GM12878 (cell line): Measurements from ENCODE around the gene PSMD14. TPM values are rescaled to one million over a fixed set of nuclear protein-coding genes. Genes with fewer than 3 reads are reported as not detected.

Experiments
- MEF2B ChIP-seq: fragments of 450-650 bp; IDR thresholded peaks from 2 replicates; pipeline ENCODE4 v1.6.1; 2018; ENCODE audit warnings: mild to moderate bottlenecking, moderate library complexity; ENCODE audit not compliant: partially characterized antibody, poor library complexity, severe bottlenecking
- NFYB ChIP-seq: IDR thresholded peaks from 2 replicates; pipeline ENCODE4 v1.6.1; 2011; ENCODE audit warnings: low read depth, mild to moderate bottlenecking, low read length, improper control_type of control experiment, moderate library complexity; ENCODE audit not compliant: insufficient read depth
- POLR2A ChIP-seq: IDR thresholded peaks from 2 replicates; pipeline ENCODE4 v1.6.1; 2011; ENCODE audit warnings: low read depth, mild to moderate bottlenecking, low read length
- RAD51 ChIP-seq: fragments of 450-650 bp; IDR thresholded peaks from 2 replicates; pipeline ENCODE4 v1.6.1; 2016; ENCODE audit warnings: moderate library complexity, mild to moderate bottlenecking, inconsistent platforms
- SIX5 ChIP-seq: IDR thresholded peaks from 2 replicates; pipeline ENCODE4 v1.6.1; 2011; ENCODE audit warnings: mild to moderate bottlenecking, low read depth, low read length, moderate library complexity; ENCODE audit not compliant: severe bottlenecking
- SMAD1 ChIP-seq: fragments of 450-650 bp; IDR thresholded peaks from 2 replicates; pipeline ENCODE4 v1.6.1; 2018; ENCODE audit warnings: mild to moderate bottlenecking, low read depth; ENCODE audit not compliant: partially characterized antibody
- SMARCA5 ChIP-seq: fragments of 450-650 bp; IDR thresholded peaks from 2 replicates; pipeline ENCODE4 v1.6.1; 2017; ENCODE audit warnings: mild to moderate bottlenecking
- SREBF2 ChIP-seq: IDR thresholded peaks from 2 replicates; pipeline ENCODE4 v1.6.1; 2012; ENCODE audit warnings: mild to moderate bottlenecking, low read length
- ZNF274 ChIP-seq: IDR thresholded peaks from one replicate; pipeline ENCODE4 v1.8.0; 2011; ENCODE audit not compliant: insufficient read length, insufficient read depth
- polyA plus RNA-seq, 11 experiments: library from polyadenylated mRNA; depleted of rRNA in 4 of 11; unstranded in 6 of 11; stranded (reverse) in 5 of 11; fragments of >200 nt; fragmentation: Nextera tagmentation in 4 of 11; fragmentation: Illumina TruSeq in 1 of 11; extraction: Ambion mirVana in 4 of 11; extraction: Trizol in 1 of 11; gene quantifications; 1 replicate in 1 of 11; 2 replicates in 10 of 11; pipeline versions ENCODE4 v1.2.1 to v1.2.3, GENCODE V29; 2011 to 2016; ENCODE audit warnings: inconsistent platforms in 2 of 11, missing spikeins in 2 of 11, low read depth in 1 of 11
- total RNA-seq, 4 experiments: library from RNA; depleted of rRNA in 3 of 4; stranded (reverse); fragments of >200 nt in 3 of 4; fragmentation: Illumina TruSeq in 1 of 4; extraction: Trizol in 1 of 4; gene quantifications; 2 replicates each; pipeline versions ENCODE4 v1.2.1 to v1.2.3, GENCODE V29; 2013 to 2021
- TF ChIP-seq, protein P1 (sequence below): IDR thresholded peaks from 2 replicates; pipeline ENCODE4 v1.6.1; 2012; ENCODE audit warnings: mild to moderate bottlenecking, low read depth, low read length
- TF ChIP-seq, protein P2 (sequence below): fragments of 450-650 bp; conservative IDR thresholded peaks from 2 replicates; pipeline ENCODE4 v1.6.1; 2017; ENCODE audit warnings: mild to moderate bottlenecking, moderate library complexity
- TF ChIP-seq, protein P3 (sequence below): fragments of 450-650 bp; IDR thresholded peaks from 2 replicates; pipeline ENCODE4 v1.6.1; 2017; ENCODE audit warnings: mild to moderate bottlenecking, moderate library complexity

PSMD14 gene
- total and polyA plus RNA-seq, 10 of the 15 experiments (the other 5 are each of a cell fraction or from before 2014, with no cell fraction given) = 70.5 to 253 (median 127) TPM

DNA sequence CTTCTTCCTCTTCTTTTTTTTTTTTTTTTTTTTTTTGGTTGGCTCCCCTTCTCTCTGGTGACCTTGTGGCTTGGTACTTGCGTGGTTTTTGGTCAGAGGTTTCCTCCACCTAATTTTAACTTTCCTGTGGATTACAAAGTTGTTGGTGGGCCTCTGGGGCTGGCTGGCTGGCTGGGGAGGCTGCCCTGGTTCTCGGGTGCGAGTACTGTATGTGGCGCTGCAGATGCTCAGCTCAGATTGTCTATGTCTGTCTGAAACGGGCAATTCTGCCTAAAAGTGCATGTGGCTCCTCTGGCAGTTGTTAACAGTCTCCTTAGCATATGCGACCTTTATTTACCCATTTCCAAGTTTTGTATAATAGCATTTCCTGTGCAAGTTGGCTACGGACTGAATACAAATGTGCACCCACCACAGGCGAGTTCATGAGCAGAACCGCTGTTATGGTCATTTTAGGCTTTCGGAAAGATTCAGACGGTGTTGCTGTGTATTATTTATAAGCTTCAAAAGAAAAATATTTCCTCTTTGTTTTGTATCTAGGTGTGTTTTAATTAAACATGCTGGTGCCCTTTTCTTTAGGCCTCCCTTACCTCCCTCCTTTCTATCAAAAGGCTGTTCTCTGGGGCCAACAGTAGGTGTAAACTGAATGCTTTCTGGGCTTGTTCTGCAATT lies 112.3 kb downstream of the PSMD14 start (continued):
- TF ChIP-seq, protein P1, sequence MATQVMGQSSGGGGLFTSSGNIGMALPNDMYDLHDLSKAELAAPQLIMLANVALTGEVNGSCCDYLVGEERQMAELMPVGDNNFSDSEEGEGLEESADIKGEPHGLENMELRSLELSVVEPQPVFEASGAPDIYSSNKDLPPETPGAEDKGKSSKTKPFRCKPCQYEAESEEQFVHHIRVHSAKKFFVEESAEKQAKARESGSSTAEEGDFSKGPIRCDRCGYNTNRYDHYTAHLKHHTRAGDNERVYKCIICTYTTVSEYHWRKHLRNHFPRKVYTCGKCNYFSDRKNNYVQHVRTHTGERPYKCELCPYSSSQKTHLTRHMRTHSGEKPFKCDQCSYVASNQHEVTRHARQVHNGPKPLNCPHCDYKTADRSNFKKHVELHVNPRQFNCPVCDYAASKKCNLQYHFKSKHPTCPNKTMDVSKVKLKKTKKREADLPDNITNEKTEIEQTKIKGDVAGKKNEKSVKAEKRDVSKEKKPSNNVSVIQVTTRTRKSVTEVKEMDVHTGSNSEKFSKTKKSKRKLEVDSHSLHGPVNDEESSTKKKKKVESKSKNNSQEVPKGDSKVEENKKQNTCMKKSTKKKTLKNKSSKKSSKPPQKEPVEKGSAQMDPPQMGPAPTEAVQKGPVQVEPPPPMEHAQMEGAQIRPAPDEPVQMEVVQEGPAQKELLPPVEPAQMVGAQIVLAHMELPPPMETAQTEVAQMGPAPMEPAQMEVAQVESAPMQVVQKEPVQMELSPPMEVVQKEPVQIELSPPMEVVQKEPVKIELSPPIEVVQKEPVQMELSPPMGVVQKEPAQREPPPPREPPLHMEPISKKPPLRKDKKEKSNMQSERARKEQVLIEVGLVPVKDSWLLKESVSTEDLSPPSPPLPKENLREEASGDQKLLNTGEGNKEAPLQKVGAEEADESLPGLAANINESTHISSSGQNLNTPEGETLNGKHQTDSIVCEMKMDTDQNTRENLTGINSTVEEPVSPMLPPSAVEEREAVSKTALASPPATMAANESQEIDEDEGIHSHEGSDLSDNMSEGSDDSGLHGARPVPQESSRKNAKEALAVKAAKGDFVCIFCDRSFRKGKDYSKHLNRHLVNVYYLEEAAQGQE = no peak
- TF ChIP-seq SREBF2 (no peak), ZNF274 (no peak), MEF2B (no peak), RAD51 (no peak), SMAD1 (no peak), SIX5 (no peak), NFYB (no peak), SMARCA5 (no peak), POLR2A (no peak)
- TF ChIP-seq, protein P2, sequence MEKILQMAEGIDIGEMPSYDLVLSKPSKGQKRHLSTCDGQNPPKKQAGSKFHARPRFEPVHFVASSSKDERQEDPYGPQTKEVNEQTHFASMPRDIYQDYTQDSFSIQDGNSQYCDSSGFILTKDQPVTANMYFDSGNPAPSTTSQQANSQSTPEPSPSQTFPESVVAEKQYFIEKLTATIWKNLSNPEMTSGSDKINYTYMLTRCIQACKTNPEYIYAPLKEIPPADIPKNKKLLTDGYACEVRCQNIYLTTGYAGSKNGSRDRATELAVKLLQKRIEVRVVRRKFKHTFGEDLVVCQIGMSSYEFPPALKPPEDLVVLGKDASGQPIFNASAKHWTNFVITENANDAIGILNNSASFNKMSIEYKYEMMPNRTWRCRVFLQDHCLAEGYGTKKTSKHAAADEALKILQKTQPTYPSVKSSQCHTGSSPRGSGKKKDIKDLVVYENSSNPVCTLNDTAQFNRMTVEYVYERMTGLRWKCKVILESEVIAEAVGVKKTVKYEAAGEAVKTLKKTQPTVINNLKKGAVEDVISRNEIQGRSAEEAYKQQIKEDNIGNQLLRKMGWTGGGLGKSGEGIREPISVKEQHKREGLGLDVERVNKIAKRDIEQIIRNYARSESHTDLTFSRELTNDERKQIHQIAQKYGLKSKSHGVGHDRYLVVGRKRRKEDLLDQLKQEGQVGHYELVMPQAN = no peak
- TF ChIP-seq, protein P3, sequence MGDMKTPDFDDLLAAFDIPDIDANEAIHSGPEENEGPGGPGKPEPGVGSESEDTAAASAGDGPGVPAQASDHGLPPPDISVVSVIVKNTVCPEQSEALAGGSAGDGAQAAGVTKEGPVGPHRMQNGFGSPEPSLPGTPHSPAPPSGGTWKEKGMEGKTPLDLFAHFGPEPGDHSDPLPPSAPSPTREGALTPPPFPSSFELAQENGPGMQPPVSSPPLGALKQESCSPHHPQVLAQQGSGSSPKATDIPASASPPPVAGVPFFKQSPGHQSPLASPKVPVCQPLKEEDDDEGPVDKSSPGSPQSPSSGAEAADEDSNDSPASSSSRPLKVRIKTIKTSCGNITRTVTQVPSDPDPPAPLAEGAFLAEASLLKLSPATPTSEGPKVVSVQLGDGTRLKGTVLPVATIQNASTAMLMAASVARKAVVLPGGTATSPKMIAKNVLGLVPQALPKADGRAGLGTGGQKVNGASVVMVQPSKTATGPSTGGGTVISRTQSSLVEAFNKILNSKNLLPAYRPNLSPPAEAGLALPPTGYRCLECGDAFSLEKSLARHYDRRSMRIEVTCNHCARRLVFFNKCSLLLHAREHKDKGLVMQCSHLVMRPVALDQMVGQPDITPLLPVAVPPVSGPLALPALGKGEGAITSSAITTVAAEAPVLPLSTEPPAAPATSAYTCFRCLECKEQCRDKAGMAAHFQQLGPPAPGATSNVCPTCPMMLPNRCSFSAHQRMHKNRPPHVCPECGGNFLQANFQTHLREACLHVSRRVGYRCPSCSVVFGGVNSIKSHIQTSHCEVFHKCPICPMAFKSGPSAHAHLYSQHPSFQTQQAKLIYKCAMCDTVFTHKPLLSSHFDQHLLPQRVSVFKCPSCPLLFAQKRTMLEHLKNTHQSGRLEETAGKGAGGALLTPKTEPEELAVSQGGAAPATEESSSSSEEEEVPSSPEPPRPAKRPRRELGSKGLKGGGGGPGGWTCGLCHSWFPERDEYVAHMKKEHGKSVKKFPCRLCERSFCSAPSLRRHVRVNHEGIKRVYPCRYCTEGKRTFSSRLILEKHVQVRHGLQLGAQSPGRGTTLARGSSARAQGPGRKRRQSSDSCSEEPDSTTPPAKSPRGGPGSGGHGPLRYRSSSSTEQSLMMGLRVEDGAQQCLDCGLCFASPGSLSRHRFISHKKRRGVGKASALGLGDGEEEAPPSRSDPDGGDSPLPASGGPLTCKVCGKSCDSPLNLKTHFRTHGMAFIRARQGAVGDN = no peak
